Liver (tissue), 9 donors: Measurements from ENCODE around the gene TM9SF1. TPM values are rescaled to one million over a fixed set of nuclear protein-coding genes. Genes with fewer than 3 reads are reported as not detected.
"Not testable (repeated sequence)": the region's sequence is repeated elsewhere in the genome, so short reads cannot be mapped to it uniquely, and the experiment has no call there.

Source experiments
- DNase-seq: peaks from one replicate; pipeline ENCODE4 v3.0.0-alpha.2; 2017; ENCODE audit warnings: low spot score
- H3K27ac ChIP-seq, 2 donors: one replicate each; pipeline ENCODE4 v1.7.0; 2013; ENCODE audit warnings: inconsistent platforms in 2 of 2, low read length in 2 of 2, control low read depth in 1 of 2, low read depth in 1 of 2, mild to moderate bottlenecking in 1 of 2
- H3K27me3 ChIP-seq, 4 donors: one replicate each; pipeline versions ENCODE4 v1.6.1 to v1.7.0; 2013; ENCODE audit warnings: low read length in 3 of 4, inconsistent platforms in 1 of 4, mild to moderate bottlenecking in 1 of 4, moderate library complexity in 1 of 4; ENCODE audit not compliant: control insufficient read depth in 4 of 4, insufficient read depth in 4 of 4
- H3K36me3 ChIP-seq, 4 donors: one replicate each; pipeline versions ENCODE4 v1.6.1 to v1.7.0; 2013; ENCODE audit warnings: low read length in 3 of 4, mild to moderate bottlenecking in 3 of 4, low read depth in 1 of 4, moderate library complexity in 1 of 4; ENCODE audit not compliant: control insufficient read depth in 4 of 4, insufficient read depth in 3 of 4
- H3K4me1 ChIP-seq, 4 donors: one replicate each; pipeline versions ENCODE4 v1.6.1 to v1.7.0; 2013; ENCODE audit warnings: low read length in 3 of 4, mild to moderate bottlenecking in 3 of 4, moderate library complexity in 1 of 4; ENCODE audit not compliant: control insufficient read depth in 4 of 4, insufficient read depth in 4 of 4
- H3K4me3 ChIP-seq, 3 donors: one replicate each; pipeline versions ENCODE4 v1.6.1 to v1.7.0; 2013; ENCODE audit warnings: low read length in 3 of 3, control low read depth in 1 of 3, low read depth in 1 of 3, mild to moderate bottlenecking in 1 of 3
- H3K9ac ChIP-seq, 2 donors: one replicate each; pipeline ENCODE4 v1.7.0; 2013; ENCODE audit warnings: low read length in 2 of 2, mild to moderate bottlenecking in 2 of 2, moderate library complexity in 2 of 2, control low read depth in 1 of 2, low read depth in 1 of 2
- H3K9me3 ChIP-seq, 4 donors: one replicate each; pipeline versions ENCODE4 v1.6.1 to v1.7.0; 2013; ENCODE audit warnings: low read length in 3 of 4; ENCODE audit not compliant: control insufficient read depth in 4 of 4
- ATF3 ChIP-seq: IDR thresholded peaks from 2 replicates; pipeline ENCODE4 v1.6.1; 2016; ENCODE audit warnings: antibody characterized with exemption
- EGR1 ChIP-seq, 2 donors: IDR thresholded peaks; 2 replicates each; pipeline ENCODE4 v1.6.1; 2016 to 2018; ENCODE audit warnings: antibody characterized with exemption in 2 of 2, low read depth in 2 of 2
- FOXA1 ChIP-seq: IDR thresholded peaks from 2 replicates; pipeline ENCODE4 v1.6.1; 2016; ENCODE audit warnings: antibody characterized with exemption
- FOXA2 ChIP-seq: IDR thresholded peaks from 2 replicates; pipeline ENCODE4 v1.6.1; 2016; ENCODE audit warnings: antibody characterized with exemption
- GABPA ChIP-seq, 2 donors: IDR thresholded peaks in 1 of 2; conservative IDR thresholded peaks in 1 of 2; 2 replicates each; pipeline ENCODE4 v1.6.1; 2016; ENCODE audit warnings: antibody characterized with exemption in 2 of 2, mild to moderate bottlenecking in 1 of 2, moderate library complexity in 1 of 2
- HNF4A ChIP-seq, 2 donors: conservative IDR thresholded peaks; 2 replicates each; pipeline ENCODE4 v1.6.1; 2016; ENCODE audit warnings: antibody characterized with exemption in 2 of 2, mild to moderate bottlenecking in 2 of 2
- HNF4G ChIP-seq: IDR thresholded peaks from 2 replicates; pipeline ENCODE4 v1.6.1; 2016; ENCODE audit warnings: antibody characterized with exemption
- JUND ChIP-seq, 2 donors: IDR thresholded peaks; 2 replicates each; pipeline ENCODE4 v1.6.1; 2016; ENCODE audit warnings: antibody characterized with exemption in 2 of 2
- MAX ChIP-seq: IDR thresholded peaks from 2 replicates; pipeline ENCODE4 v1.6.1; 2016; ENCODE audit warnings: antibody characterized with exemption
- NR2F2 ChIP-seq: IDR thresholded peaks from 2 replicates; pipeline ENCODE4 v1.6.1; 2016; ENCODE audit warnings: antibody characterized with exemption
- RAD21 ChIP-seq, 2 donors: IDR thresholded peaks; 2 replicates each; pipeline ENCODE4 v1.6.1; 2016; ENCODE audit warnings: antibody characterized with exemption in 2 of 2, mild to moderate bottlenecking in 2 of 2
- REST ChIP-seq: IDR thresholded peaks from 2 replicates; pipeline ENCODE4 v1.6.1; 2016; ENCODE audit warnings: antibody characterized with exemption, mild to moderate bottlenecking
- RXRA ChIP-seq, 2 donors: IDR thresholded peaks; 2 replicates each; pipeline ENCODE4 v1.6.1; 2017 to 2018; ENCODE audit warnings: antibody characterized with exemption in 2 of 2, mild to moderate bottlenecking in 1 of 2
- SP1 ChIP-seq: IDR thresholded peaks from 2 replicates; pipeline ENCODE4 v1.6.1; 2018; ENCODE audit warnings: antibody characterized with exemption, mild to moderate bottlenecking
- TAF1 ChIP-seq: conservative IDR thresholded peaks from 2 replicates; pipeline ENCODE4 v1.6.1; 2016; ENCODE audit warnings: antibody characterized with exemption, mild to moderate bottlenecking
- YY1 ChIP-seq: IDR thresholded peaks from 2 replicates; pipeline ENCODE4 v1.6.1; 2016; ENCODE audit warnings: antibody characterized with exemption, mild to moderate bottlenecking
- ZBTB33 ChIP-seq: IDR thresholded peaks from 2 replicates; pipeline ENCODE4 v1.6.1; 2016; ENCODE audit warnings: antibody characterized with exemption
- WGBS: extraction: QIAGEN DNeasy Blood & Tissue Kit; methylation state at CpG from one replicate; pipeline ENCODE4 v1.1.7; 2013; 5-methylcytosine and 5-hydroxymethylcytosine counted together
- polyA plus RNA-seq, 2 donors: library from polyadenylated mRNA; stranded (reverse) in 1 of 2; unstranded in 1 of 2; fragments of 200-250 nt in 1 of 2; fragments of >200 nt in 1 of 2; fragmentation: Nextera tagmentation in 1 of 2; extraction: Ambion mirVana in 1 of 2; gene quantifications; one replicate each; pipeline versions ENCODE4 v1.2.1 to v1.2.3, GENCODE V29; 2013 to 2015
- total RNA-seq, 2 donors: library from RNA; depleted of rRNA; stranded (reverse); fragments of >200 nt; gene quantifications; one replicate each; pipeline ENCODE4 v1.2.3, GENCODE V29; 2014
- donor health status: healthy.
- donor health status: healthy.
- donor health status: healthy.
- donor health status: healthy.
- donor health status: healthy.

The TM9SF1 gene
- total and polyA plus RNA-seq, 4 donors, result 27.5 to 76.2 (median 38.5) TPM

GRCh38 chr14:24224618-24225071, 29.4 kb upstream of the TM9SF1 start:
- no peaks in the 10 kb centered on the region for H3K9me3 ChIP-seq
- H3K9ac ChIP-seq, result no peak overlapping the region
- H3K4me3 ChIP-seq, result no peak overlapping the region
- peaks cover 0 to 4% (median 2%) of the 10 kb centered on the region in 4 donors for H3K36me3 ChIP-seq
- H3K4me1 ChIP-seq, result peaks cover 0 to 5% (median 4%) of the 10 kb centered on the region in 4 donors
- TF ChIP-seq ATF3, result no peak
- no peak for TF ChIP-seq REST
- 95% methylated on average over 7 of the region's 7 CpGs for whole genome bisulfite sequencing
- no peak overlapping the region for H3K27ac ChIP-seq
- no peak for DNase-seq
- no peaks in the 10 kb centered on the region for H3K27me3 ChIP-seq

- 99% methylated on average over 4 of the region's 4 CpGs for WGBS
- not testable (repeated sequence) for H3K9me3 ChIP-seq, DNase-seq, H3K9ac ChIP-seq, H3K27ac ChIP-seq, H3K27me3 ChIP-seq, H3K36me3 ChIP-seq, H3K4me1 ChIP-seq, H3K4me3 ChIP-seq
These were observed 27.7 kb upstream of the TM9SF1 start for GRCh38 chr14:24222987-24223386.

GRCh38 chr14:24219521-24219920, 24.3 kb upstream of the TM9SF1 start:
- Histone ChIP-seq H3K27me3 (no peaks in the 10 kb centered on the region), H3K9ac (no peak overlapping the region), H3K36me3 (peaks cover 0 to 5% (median under 1%) of the 10 kb centered on the region in 4 donors), H3K27ac (no peak overlapping the region), H3K4me3 (no peak overlapping the region), H3K4me1 (peaks cover 0 to 12% (median 6%) of the 10 kb centered on the region in 4 donors), H3K9me3 (no peaks in the 10 kb centered on the region)
- 63% methylated on average over 3 of the region's 3 CpGs for WGBS
- DNase-seq, result no peak
- no peak for TF ChIP-seq RAD21 (IDR thresholded peaks at IDR 0.05)
- TF ChIP-seq HNF4A (conservative IDR thresholded peaks at IDR 0.05), result no peak
- no peak for TF ChIP-seq MAX
- no peak for TF ChIP-seq YY1
- TF ChIP-seq GABPA (IDR thresholded peaks at IDR 0.05 in 1 of 2, conservative IDR thresholded peaks at IDR 0.05 in 1 of 2), result no peak
- no peak for TF ChIP-seq RXRA (IDR thresholded peaks at IDR 0.05)
- no peak for TF ChIP-seq FOXA2
- no peak for TF ChIP-seq NR2F2
- no peak for TF ChIP-seq ATF3
- TF ChIP-seq REST, result no peak
- TF ChIP-seq HNF4G, result no peak
- TF ChIP-seq ZBTB33, result no peak
- TF ChIP-seq EGR1 (IDR thresholded peaks at IDR 0.05; ENCODE audit: low read depth in 2 of 2), result no peak
- no peak for TF ChIP-seq SP1
- TF ChIP-seq TAF1, result no peak
- TF ChIP-seq JUND (IDR thresholded peaks at IDR 0.05), result no peak
- no peak for TF ChIP-seq FOXA1
